Urinary bladder (tissue), 4 donors: Measurements from ENCODE around the gene TRRAP. TPM values are rescaled to one million over a fixed set of nuclear protein-coding genes. Genes with fewer than 3 reads are reported as not detected.

Source experiments
- DNase-seq: peaks from one replicate; pipeline ENCODE4 v3.0.0-alpha.2; 2015; ENCODE audit errors: extremely low spot score
- H3K27ac ChIP-seq: one replicate; pipeline ENCODE4 v1.5.1; 2013; ENCODE audit warnings: low read depth, mild to moderate bottlenecking, moderate library complexity
- H3K36me3 ChIP-seq: one replicate; pipeline ENCODE4 v1.6.1; 2013; ENCODE audit warnings: mild to moderate bottlenecking, moderate library complexity; ENCODE audit not compliant: insufficient read depth
- H3K4me1 ChIP-seq: one replicate; pipeline ENCODE4 v1.6.1; 2013; ENCODE audit warnings: mild to moderate bottlenecking, moderate library complexity; ENCODE audit not compliant: insufficient read depth
- H3K4me3 ChIP-seq: one replicate; pipeline ENCODE4 v1.5.1; 2013; ENCODE audit warnings: low read depth, low read length
- WGBS: extraction: QIAGEN DNeasy Blood & Tissue Kit; methylation state at CpG from one replicate; pipeline ENCODE4 v1.1.7; 2013; 5-methylcytosine and 5-hydroxymethylcytosine counted together
- polyA plus RNA-seq: library from polyadenylated mRNA; stranded (reverse); fragments of 200-250 nt; gene quantifications from one replicate; pipeline ENCODE4 v1.2.3, GENCODE V29; 2013
- small RNA-seq: library from RNA; depleted of rRNA; stranded (forward); fragments of <200 nt; gene quantifications from one replicate; pipeline ENCODE3, GENCODE V24; 2014
- total RNA-seq: library from RNA; depleted of rRNA; stranded (reverse); fragments of >200 nt; gene quantifications from one replicate; pipeline ENCODE4 v1.2.3, GENCODE V29; 2014
- donor health status: healthy with polysubstance abuse.
- donor health status: healthy.

Gene TRRAP
- total and polyA plus RNA-seq, 2 donors: 14.2 to 35.6 TPM

GRCh38 chr7:99050971-99051370 is 172.6 kb downstream of the TRRAP start:
- Histone ChIP-seq H3K27ac (no peak overlapping the region), H3K4me3 (no peak overlapping the region), H3K4me1 (no peaks in the 10 kb centered on the region), H3K36me3 (peaks cover 7% of the 10 kb centered on the region)
- 49% methylated on average over 2 of the region's 2 CpGs for WGBS
- DNase-seq: no peak

- 95% methylated on average over 9 of the region's 9 CpGs for WGBS
- Histone ChIP-seq H3K36me3 (peaks cover 4% of the 10 kb centered on the region), H3K27ac (no peak overlapping the region), H3K4me3 (no peak overlapping the region), H3K4me1 (no peaks in the 10 kb centered on the region)
- DNase-seq: no peak
Observed at GRCh38 chr7:99054781-99055180, 176.4 kb downstream of the TRRAP start.

GRCh38 chr7:99061001-99061776 is 182.9 kb downstream of the TRRAP start:
- no peak overlapping the region for H3K4me3 ChIP-seq
- WGBS: 71% methylated on average over 6 of the region's 6 CpGs
- H3K4me1 ChIP-seq: no peaks in the 10 kb centered on the region
- no peak for DNase-seq
- peak overlapping the region; percentile 29 for H3K27ac ChIP-seq
- H3K36me3 ChIP-seq: no peaks in the 10 kb centered on the region

Small RNAs within 50 kb of the gene (small RNA-seq; reads per million reads assigned to genes)
- 240 reads per million, percentile 98 among the genes with 10 or more reads in this experiment for gene MIR3609

Other genes starting within 250 kb of the TRRAP start
- gene TMEM130, start 8.5 kb upstream of the TRRAP start, total RNA-seq: 9.5 TPM
- 2.1 TPM for gene TMEM130, start 8.5 kb upstream of the TRRAP start, polyA plus RNA-seq